LNCAP (cell line): ENCODE results near the gene ZNF831.

ENCODE experiments used
- TF ChIP-seq, protein P1 (sequence below): fragments of 450-650 bp; IDR thresholded peaks from 2 replicates; pipeline ENCODE4 v1.5.1; 2017; ENCODE audit warnings: mild to moderate bottlenecking

The ZNF831 gene

DNA sequence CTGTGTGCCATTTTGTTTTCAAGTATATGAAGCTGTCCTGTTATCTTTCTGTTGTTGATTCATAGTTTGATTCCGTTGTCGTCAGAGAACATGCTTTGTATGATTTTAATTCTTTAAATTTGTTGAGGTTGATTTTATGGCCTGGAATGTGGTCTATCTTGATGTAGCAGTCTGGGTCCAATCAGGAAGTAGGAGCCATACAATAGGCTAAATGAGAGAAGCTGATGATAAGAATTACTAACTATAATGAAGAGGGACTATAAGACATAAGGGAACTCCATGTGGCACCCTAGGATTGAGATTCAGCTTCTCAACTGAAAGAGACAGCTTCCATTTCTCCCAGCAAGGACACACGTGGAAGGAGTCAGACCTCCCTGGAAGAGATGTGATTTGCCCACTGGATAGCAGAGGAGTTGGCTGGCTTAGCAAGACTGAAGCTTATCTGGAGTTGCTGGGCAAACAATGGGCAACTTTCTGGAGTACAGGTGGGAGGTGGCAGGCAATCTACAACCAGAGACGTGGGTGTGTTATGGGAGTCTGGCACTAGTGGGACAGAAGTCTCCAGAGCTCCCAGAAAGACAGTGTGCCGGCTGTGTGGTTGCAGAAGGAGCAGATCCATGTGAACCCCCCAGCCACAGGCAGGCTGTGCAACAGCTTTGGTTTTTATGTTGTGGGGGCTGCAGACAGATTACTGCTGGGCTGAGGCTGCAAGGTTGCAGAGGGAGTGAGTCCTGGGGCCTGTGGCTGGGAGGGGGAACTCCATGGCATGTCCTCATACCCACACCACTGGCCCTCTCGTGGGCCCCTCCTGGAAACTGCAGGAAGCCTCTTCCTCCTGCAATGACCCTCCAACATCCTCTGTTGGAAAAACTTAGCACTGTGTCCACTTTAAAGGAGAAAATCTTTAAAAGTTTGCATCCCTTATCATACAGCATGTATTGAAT lies 7.1 kb downstream of the ZNF831 start:
- TF ChIP-seq, protein P1, sequence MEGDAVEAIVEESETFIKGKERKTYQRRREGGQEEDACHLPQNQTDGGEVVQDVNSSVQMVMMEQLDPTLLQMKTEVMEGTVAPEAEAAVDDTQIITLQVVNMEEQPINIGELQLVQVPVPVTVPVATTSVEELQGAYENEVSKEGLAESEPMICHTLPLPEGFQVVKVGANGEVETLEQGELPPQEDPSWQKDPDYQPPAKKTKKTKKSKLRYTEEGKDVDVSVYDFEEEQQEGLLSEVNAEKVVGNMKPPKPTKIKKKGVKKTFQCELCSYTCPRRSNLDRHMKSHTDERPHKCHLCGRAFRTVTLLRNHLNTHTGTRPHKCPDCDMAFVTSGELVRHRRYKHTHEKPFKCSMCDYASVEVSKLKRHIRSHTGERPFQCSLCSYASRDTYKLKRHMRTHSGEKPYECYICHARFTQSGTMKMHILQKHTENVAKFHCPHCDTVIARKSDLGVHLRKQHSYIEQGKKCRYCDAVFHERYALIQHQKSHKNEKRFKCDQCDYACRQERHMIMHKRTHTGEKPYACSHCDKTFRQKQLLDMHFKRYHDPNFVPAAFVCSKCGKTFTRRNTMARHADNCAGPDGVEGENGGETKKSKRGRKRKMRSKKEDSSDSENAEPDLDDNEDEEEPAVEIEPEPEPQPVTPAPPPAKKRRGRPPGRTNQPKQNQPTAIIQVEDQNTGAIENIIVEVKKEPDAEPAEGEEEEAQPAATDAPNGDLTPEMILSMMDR, result no peak

DNA sequence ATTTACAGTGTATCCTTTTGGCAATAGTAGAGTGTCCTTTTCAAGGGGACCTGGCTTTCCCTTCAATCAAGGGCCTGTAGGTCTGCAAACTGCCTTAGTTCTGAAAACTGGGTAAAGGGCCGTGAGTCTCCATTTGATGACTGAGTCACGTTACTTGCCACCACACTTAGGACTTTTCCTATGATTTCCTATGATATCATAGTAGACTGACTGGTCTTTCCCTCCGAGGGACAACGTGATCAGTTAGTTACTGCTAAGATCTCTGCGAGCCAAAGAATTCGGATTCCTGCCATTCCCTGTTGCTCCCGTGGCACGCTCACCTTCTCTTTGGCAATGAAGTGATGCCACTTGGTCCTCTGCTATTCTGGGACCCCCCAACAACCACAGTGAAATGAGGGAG lies 8.4 kb downstream of the ZNF831 start:
- TF ChIP-seq, protein P1, result no peak

DNA sequence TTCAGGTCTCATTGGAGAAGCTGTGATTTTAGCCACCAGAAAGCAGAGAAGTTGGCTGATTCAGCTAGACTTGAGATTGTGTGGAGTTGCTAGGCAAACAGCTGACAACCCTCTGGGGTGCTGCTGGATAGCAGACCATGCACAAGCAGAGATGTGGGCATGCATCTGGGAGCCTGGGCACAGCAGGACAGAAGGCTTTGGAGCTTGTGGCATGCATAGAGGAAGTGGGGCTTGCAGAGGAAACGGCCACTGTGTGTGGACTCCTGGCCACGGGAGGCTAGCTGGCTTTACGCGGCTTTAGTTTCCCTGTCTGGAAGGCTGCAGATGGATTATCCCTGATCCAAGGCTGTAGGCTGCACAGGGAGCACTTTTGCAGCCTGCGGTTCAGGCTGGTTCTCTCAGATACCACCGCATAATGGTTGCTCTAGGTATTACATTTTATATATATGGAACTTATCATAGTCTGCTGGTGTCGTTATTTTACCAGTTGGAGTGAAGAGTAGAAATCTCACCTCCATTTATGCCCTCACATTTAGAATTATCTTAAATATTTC lies 10.4 kb downstream of the ZNF831 start:
- TF ChIP-seq, protein P1, result no peak

DNA sequence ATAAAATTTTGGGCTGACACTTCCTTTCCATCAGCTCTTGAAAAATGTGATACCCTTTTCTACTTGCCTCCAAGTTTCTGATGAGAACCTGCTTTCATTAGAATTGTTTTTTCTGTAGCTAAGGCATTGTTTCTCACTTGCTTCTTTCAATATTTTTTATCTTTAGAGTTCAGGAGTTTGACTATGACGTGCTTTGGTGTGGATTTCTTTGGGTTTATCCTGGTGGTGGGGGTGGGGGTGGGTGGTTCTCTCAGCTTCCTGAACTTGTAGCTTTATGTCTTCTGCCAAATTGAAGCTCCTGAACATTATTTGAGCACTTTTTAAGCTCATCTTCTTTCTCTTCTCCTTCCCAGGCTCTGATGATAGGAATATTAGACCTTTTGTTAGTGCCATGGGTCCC lies 11.4 kb downstream of the ZNF831 start:
- TF ChIP-seq, protein P1, result no peak

DNA sequence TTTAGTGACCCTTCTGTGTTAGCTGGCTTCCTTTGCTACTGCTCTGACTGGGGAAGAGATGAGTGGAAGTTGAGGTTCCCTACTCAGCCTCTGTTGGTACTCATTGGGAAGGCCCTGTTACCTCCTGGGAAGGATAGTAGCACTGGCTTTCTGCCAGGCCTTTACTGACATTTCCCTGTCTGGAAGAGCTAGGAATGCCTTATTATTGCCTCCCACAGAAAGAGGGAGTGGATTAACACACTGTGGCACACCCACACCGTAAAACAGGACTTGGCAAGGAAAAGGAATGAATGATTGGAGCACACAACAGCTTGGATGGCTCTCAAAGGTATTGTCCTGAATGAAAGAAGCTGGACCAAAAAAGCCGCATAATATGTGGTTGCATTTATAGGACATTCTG lies 12.2 kb downstream of the ZNF831 start:
- TF ChIP-seq, protein P1, result no peak

DNA sequence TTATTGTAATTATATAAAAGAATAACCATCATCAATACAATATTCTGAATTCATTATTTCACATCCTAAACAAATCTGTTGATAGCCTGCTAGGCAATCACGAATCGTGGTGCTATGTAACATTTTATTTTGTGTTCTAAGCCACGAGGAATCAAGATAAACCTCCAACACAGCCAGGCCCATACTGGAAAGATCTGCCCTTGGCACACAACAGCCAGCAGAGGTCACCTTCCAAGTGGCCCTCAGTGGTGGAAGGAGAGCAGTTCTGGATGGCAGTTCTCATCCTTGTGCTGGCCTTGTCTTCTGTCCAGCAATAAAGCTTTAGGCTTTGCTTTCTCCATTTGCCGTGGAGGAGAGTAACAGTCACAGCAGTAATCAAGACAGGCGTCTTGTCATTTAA lies 13.2 kb downstream of the ZNF831 start:
- TF ChIP-seq, protein P1, result no peak

DNA sequence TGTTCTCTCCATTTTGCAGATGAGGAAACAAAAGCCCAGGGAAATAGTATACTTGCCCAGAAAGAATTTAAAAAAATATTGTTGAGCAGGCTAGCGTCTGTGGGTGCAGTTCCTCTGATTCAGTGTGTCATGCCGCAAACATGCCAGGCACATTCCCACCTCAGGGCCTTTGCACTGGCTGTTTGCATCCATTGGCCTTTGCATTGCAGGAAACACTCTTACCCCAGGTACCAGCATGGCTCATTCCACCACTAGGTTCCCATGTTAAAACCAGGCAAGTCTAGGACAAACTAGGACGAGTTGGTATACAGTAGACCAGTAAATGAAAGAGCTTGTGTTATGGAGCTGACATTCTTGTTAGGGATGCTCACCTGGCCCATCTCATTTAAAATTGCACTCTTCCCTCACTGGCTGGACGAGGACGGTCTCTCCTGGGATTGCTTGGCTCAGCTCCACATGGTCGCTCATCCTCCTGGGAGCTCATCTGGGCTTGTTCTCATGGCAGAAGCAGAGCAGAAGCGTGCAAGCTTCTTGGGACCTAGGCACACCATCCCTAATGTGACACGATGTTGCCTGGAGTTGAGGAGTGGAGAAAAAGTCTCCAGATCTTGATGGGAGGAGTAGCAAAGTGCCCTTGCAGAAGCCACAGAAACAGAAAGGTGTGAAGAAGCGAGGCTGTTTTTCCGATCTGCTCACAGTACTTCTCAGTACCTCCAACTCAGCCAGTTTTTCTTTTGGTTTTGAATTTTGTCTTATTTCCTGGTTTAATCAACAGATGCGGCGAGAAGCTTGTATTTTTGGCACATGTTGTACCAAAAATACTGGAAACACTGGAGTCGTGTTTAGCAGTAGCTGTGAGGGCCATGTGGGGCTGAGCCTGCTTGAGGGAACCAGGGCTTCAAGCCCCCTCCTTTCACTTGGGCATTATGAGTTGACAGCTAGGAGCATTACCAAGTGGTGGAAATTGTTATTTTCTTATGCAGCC lies 13.9 kb downstream of the ZNF831 start:
- TF ChIP-seq, protein P1, result no peak
